22Rv1 (cell line): ENCODE measurements around the gene ANO2.

Source experiments
- CTCF ChIP-seq: fragments of 450-650 bp; IDR thresholded peaks from 2 replicates; pipeline ENCODE4 v1.5.1; 2017; ENCODE audit warnings: mild to moderate bottlenecking
- ZFX ChIP-seq: fragments of 450-650 bp; IDR thresholded peaks from 2 replicates; pipeline ENCODE4 v1.6.1; 2017; ENCODE audit warnings: antibody characterized with exemption, borderline replicate concordance

GRCh38 chr12:5631497-5631896 is 313.6 kb downstream of the ANO2 start:
- TF ChIP-seq CTCF (no peak), ZFX (no peak)
